Midbrain (tissue), 1 donor: ENCODE results near the gene RBM33.
"Not testable (repeated sequence)": the region's sequence is repeated elsewhere in the genome, so short reads cannot be mapped to it uniquely, and the experiment has no call there.

Source experiments
- DNase-seq: peaks from one replicate; lab custom pipeline; 2025; lab: John Stamatoyannopoulos, UW

Gene RBM33

GRCh38 chr7:155809332-155809946, 165.0 kb downstream of the RBM33 start:
- DNase-seq = no peak

GRCh38 chr7:155809947-155810769, 165.7 kb downstream of the RBM33 start:
- DNase-seq = no peak

GRCh38 chr7:155810770-155811559, 166.5 kb downstream of the RBM33 start:
- DNase-seq = no peak

- no peak for DNase-seq
Observed at GRCh38 chr7:155811560-155811894, 167.1 kb downstream of the RBM33 start.

GRCh38 chr7:155811895-155812761, 167.7 kb downstream of the RBM33 start, which contains the start of gene SHH:
SHH (minus strand) TSS chr7:155812463; CDS start chr7:155812122, 341 bp downstream.
- peak; percentile 4 for DNase-seq

- no peak for DNase-seq
Observed at GRCh38 chr7:155813125-155813524, 168.7 kb downstream of the RBM33 start.

GRCh38 chr7:155813546-155814315, 169.3 kb downstream of the RBM33 start:
- no peak for DNase-seq

- DNase-seq = no peak
Observed at GRCh38 chr7:155814316-155815276, 170.1 kb downstream of the RBM33 start.

GRCh38 chr7:155815332-155816191, 171.1 kb downstream of the RBM33 start:
- peak; percentile 24 for DNase-seq

GRCh38 chr7:155816192-155816508, 171.7 kb downstream of the RBM33 start:
- DNase-seq = no peak

GRCh38 chr7:155816996-155817395, 172.5 kb downstream of the RBM33 start:
- no peak for DNase-seq

GRCh38 chr7:155817515-155817914, 173.1 kb downstream of the RBM33 start:
- not testable (repeated sequence) for DNase-seq

GRCh38 chr7:155818154-155818819, 173.8 kb downstream of the RBM33 start:
- DNase-seq = no peak

GRCh38 chr7:155818820-155819168, 174.3 kb downstream of the RBM33 start:
- DNase-seq = no peak

GRCh38 chr7:155819186-155819585, 174.7 kb downstream of the RBM33 start:
- DNase-seq = no peak

GRCh38 chr7:155820246-155820645, 175.8 kb downstream of the RBM33 start:
- DNase-seq = no peak

GRCh38 chr7:155820788-155821187, 176.3 kb downstream of the RBM33 start:
- no peak for DNase-seq

GRCh38 chr7:155821851-155822250, 177.4 kb downstream of the RBM33 start:
- DNase-seq = no peak
